Islet precursor cell (in vitro differentiated cells): ENCODE data around the gene C1QTNF9B.

ENCODE experiments used
- DNase-seq: peaks from one replicate; pipeline ENCODE4 v3.0.0-alpha.2; 2018

The C1QTNF9B gene

DNA sequence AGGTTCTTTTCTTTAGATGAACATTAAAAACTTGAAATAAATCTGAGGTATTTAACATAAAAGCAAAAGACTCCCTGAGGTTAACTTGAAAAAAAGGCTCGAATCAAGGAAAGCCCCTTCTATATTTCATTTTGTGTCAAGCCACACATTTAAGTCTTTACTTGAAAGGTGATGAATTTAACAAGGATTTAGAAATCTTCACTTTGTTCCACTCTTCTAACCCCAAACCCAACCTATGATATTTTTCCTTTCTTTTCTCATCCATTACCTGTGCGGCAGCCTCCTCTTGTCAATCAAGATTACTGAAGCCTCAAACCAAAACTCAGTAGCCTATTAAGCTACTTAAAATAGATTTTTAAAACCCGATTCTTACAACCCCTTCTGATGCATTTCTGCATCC, 41.9 kb downstream of the C1QTNF9B start:
- no peak for DNase-seq

DNA sequence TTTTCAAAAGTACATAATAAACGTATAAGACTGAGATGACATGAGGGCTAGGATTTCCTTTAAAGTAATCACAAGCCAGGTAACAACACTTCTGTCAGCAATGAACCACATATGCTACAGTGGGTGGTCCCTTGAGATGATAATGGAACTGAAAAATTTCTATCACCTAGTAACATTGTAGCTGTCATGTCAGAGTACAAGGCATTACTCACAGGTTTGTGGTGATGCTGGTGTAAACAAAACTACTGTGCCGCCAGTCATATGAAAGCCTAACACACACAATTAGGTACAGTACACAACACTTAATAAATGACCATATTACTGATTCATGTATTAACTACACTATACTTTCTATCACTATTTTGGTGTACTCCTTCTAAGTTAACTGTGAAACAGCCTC, 45.0 kb downstream of the C1QTNF9B start:
- DNase-seq, result no peak

DNA sequence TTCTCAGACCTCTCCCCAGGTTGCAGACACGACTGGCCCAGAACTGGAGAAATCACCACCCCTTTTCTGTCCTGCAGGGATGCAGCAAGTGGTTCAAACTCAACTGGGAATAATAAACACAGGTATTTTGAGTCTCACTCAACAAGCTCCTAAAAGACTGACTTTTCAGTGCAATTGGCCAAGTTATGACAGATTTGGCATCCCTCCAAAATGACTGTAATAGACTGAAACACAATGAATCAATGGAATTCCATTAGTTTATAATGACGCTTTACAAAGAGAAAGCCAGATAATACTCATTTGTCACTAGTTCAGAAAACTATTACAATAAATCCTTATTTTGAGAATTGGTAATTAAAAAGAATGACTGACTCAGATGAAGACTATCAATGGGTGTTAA, 46.2 kb downstream of the C1QTNF9B start:
- DNase-seq, result no peak

DNA sequence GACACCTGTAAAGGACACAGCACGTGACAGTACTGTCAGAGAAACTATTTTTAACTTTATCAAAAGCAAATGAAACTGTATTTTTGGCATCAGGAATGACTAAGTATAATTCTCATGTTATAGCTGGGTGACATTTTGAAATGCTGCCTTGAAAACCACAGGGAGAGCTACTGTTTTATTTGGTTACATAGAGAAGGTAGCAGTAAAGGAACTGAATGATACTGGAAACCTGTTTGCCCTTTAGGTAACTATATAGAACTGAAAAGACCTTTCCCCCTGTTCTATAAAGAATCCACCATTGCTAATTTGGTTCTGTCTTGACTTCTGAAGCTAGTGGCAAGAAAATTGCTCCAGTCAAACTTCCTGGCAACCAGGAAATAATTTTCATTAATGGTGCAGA, 47.2 kb downstream of the C1QTNF9B start:
- no peak for DNase-seq

DNA sequence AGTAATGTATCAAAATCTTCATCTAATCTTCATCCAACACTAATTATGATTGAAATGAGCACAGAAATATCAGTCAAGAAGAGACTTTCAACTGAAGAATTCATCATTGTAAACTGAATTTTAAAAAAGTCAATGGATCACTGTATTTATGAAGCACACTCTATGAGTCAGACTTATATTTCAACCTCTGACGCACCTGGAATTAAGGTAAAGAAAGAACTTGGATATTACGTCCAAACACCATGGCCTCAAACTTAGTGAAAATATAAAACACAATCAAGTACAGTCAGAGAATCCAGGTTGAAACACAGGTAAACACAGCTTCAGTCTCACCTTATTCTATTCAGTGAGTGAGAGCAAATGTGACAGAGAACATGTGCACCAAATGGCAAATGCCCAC, 47.6 kb downstream of the C1QTNF9B start:
- no peak for DNase-seq

DNA sequence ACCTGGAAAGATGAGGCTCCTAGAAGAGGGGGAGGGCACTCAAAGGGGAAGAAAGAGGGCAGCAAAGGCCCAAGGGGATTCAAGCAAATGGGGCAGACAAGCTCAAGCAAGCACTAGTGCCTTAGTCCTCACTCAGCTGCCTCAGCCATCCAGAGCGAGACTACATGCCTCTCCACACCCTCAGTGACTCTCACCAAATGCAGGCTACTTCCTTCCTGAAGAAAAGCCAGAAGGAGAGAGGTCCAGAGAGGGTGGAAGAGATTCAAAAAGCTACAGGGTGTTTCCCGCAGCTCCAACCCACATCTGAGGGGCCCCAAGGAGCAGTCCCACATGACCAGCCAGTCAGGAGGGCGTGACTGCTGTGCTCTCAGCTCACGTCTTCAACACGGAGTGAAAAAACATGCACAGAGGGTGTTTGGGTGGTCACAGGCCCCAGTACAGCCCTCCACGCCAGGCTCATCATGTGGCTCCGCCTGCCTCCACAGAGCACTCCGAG, 48.6 kb downstream of the C1QTNF9B start:
- no peak for DNase-seq

DNA sequence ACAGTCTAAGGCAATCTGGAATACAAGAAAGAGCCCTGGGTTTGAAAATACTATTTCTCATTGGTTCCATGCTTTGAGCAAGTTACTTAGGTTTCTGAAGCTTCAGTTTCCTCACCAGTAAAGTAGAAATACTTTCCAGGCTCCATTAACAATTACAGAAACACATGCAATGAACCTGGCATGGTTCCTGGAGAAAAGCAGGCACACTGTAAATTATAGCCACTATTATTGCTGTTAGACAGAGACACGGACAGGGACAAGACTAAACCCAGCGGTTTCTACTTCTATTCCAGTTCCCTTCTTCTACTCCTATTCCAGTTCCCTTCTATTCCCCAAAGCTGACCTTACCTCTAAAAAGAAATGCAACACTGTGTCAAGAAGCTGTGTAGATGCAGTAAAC, 49.3 kb downstream of the C1QTNF9B start:
- no peak for DNase-seq

DNA sequence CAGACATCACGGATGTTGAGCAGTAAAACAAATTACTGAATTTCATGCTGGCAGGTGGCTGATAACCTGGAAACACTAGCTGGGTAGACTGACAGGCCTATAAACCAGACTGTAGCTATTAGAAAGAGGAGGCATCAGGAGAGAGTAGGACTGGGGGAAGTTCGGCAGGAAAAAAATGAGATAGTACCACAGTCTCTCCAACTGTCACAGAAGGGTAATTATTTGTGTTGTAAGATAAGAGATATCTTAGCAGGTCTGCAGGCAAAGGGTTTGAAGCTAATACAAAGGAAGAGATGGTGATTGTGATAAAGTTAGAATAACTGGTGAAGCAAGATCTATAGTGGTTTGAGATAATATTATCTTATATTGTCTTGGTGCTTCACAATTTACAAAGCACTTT, 49.8 kb downstream of the C1QTNF9B start:
- no peak for DNase-seq

DNA sequence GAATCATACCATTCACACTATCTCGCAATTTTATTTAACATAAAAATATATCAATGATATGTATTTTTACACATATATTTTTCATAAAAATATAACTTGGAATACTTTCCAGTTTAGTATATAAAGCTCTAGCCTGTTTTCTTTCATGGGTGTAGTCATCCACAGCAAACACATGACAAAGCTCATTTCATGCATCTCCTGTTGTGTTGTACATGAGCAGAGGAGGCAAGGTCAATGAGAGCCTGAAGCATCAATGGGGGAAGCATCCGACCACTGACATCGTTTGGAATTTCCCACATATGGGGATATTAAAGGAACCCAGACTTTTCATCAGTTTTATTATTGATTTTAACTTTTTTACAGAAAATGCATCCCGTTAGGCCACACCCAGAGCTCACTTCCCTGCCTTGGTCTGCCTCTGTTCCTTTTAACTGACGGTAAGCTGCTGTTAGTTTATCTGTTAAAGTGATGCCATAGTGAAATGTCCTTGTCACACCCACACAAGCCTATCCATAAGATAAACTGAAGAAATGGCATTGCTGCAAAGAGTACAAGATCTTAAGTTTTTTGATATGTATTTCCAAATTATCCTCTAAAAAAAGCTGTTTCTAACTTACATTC, 52.1 kb downstream of the C1QTNF9B start:
- DNase-seq, result no peak

DNA sequence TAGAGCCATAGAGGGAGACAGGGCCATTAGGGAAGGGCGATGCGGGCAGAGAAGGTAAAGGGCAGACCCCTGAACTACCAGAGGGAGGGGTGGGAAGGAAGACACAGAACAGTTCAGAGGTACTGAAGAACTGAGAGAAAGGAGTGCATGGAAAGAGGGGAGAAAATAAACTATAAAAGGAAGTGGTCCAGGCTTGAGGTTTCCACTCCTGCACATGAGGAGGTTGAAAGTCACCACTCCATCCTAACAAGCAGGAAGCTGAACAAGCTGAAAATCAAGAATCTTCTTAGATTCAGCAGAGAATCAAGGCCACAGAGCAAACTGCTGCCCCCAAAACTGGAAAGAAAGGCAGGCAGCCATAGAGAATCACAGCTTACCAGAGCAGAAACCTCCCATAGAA, 53.2 kb downstream of the C1QTNF9B start:
- DNase-seq, result no peak

DNA sequence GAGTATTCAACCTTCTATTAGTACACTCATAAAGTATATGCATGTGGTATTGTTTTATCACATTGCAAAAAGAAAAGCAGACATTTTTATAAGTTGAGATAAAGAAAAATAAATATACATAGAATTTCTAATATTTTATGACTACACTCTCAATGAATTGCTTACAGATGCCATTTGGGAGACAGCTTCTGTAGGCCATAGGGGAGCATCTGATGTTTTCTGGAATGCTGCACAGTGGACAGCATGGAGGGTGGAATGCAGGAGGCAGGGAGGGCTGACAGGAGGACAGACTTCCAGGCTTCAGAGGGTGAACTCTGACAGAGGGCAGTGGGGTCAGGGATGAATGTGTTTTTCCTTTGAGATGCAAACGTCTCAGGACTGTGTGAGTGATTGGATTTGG, 53.9 kb downstream of the C1QTNF9B start:
- no peak for DNase-seq

DNA sequence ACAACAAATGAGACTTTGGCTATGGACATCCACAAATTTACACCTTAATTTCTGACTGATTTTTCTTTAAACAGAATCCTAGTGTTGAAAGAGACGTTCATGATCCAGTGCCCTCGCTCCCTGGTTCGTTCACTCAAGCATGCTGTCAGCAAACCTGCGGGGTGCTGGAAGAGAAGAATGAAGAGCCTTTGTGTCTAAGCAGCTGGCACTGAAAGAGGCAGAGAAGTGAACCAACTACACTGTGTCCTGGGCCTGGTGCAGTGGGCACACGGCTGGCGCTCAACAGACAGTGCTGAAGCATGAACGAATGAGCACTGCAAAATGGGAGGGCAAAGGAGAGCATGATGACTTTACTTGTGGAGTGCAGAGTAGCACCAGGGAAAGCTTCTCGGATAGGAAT, 54.9 kb downstream of the C1QTNF9B start:
- no peak for DNase-seq
